HFF-Myc (cell line): Measurements from ENCODE around the gene REX1BD.

ENCODE experiments used
- DNase-seq: peaks from one replicate; pipeline ENCODE4 v3.0.0-alpha.2; 2011; ENCODE audit warnings: low read depth; ENCODE audit errors: extremely low read depth
- H3K4me3 ChIP-seq: replicated peaks from 2 replicates; pipeline ENCODE4 v1.5.1; 2011; ENCODE audit warnings: low read depth, mild to moderate bottlenecking, control low read depth, low read length
- TF ChIP-seq, protein P1 (sequence below): IDR thresholded peaks from 2 replicates; pipeline ENCODE4 v1.5.1; 2012; ENCODE audit warnings: mild to moderate bottlenecking, low read depth, low read length, control low read depth; ENCODE audit errors: missing control alignments

The REX1BD gene

DNA sequence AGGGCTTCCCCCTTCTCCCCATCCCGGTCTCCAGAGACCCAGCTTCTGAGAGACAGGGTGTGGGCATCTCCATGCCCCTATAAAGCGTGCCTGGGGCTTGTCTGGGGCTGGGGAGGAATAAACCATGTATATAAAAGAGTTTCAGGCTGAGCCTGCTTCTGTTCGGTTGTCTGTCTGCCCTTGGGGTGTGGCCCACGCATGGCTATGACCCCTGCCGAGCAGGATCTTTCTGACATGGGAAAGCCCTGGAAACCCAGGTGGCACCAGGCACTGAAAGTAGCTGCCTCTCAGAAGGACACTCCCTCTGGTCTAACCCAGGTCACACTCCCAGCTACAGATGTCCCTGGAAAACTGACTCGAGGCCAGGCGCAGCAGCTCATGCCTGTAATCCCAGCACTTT is 32.3 kb downstream of the REX1BD start:
- H3K4me3 ChIP-seq: no peak overlapping the region
- no peak for DNase-seq
- TF ChIP-seq, protein P1, sequence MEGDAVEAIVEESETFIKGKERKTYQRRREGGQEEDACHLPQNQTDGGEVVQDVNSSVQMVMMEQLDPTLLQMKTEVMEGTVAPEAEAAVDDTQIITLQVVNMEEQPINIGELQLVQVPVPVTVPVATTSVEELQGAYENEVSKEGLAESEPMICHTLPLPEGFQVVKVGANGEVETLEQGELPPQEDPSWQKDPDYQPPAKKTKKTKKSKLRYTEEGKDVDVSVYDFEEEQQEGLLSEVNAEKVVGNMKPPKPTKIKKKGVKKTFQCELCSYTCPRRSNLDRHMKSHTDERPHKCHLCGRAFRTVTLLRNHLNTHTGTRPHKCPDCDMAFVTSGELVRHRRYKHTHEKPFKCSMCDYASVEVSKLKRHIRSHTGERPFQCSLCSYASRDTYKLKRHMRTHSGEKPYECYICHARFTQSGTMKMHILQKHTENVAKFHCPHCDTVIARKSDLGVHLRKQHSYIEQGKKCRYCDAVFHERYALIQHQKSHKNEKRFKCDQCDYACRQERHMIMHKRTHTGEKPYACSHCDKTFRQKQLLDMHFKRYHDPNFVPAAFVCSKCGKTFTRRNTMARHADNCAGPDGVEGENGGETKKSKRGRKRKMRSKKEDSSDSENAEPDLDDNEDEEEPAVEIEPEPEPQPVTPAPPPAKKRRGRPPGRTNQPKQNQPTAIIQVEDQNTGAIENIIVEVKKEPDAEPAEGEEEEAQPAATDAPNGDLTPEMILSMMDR: no peak

DNA sequence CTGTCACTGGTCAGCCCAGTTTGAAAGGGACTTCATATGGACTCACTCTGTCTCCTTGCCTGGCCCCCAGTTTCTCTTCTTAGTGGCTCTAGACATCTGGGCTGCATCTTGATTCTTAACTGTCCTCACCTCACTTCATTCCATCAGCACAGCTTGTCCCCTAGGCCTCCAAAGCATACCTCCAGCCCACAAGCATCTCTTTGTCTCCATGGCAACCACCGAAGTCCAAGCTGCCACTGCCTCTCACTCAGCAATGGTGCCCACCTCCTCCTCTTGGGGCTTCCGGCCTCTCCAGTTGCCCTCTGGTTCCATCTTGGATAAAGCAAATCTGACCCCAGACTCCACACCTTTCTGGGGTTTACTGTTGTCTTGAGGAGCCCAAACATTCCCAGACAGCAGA is 38.3 kb downstream of the REX1BD start:
- H3K4me3 ChIP-seq: no peak overlapping the region
- TF ChIP-seq, protein P1: no peak
- DNase-seq: no peak

DNA sequence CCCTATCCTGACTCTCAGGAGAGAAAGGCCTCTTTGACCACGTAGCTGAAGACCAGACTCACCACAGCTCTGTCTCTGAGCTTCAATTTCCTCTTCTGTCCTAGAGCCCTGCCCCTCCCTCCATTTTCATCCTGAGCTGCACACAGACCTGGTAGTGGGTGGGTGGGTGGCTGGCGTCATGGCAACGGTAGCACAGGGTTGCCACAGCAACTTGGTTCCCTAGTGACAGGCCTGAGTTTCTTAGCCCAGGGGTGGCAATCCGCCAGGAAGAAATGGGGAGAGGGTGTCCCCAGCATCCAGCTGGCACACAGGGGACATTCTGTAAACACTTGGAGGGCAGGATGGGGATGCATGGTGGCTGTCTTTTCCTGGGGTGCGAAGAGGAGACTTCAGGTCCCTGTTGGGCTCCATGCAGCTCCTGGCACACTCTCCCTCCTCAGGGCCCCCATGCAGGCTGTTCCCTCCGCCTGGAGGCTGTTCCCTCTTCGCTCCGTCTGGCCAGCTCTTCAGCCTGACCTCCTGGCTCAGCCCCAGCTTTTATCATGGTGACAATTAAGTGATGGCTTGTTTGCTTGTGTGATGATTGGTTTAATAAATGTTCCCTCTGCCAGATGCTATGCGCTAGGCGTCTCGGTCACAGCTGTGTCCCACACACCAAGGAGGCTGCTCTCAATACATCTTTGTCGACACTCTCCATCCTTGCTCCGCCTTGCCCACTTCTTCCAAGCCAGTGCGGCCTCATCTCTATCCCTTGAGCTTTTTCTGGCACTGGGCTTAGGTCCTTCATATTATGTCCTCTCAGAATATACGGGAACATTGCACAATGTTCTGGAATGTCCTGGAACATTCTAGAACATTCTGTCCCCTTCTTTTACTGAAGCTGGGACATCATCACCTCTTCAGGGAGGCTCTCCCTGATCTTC is 40.8 kb downstream of the REX1BD start:
- DNase-seq: no peak
- TF ChIP-seq, protein P1: no peak
- no peak overlapping the region for H3K4me3 ChIP-seq

DNA sequence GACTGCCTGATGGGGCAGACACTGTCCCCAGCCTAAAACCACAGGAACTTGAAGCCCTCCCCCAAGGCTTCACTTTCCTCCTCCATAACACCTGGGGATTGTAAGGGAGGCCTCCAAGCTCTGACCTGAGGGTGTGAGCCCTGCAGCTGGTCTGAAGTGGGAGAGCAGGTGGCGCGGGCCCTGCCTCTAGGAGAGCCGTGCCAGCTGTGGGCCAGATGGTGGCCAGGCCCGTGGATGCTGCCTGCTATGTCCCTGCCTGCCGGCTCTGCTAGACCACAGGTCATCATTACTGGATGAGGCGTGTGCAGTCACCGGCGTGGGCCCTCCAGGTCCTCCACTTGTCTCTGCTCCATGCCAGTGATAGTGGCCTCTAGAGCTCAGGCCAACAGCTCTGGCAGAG is 44.7 kb downstream of the REX1BD start:
- TF ChIP-seq, protein P1: no peak
- DNase-seq: no peak
- no peak overlapping the region for H3K4me3 ChIP-seq

DNA sequence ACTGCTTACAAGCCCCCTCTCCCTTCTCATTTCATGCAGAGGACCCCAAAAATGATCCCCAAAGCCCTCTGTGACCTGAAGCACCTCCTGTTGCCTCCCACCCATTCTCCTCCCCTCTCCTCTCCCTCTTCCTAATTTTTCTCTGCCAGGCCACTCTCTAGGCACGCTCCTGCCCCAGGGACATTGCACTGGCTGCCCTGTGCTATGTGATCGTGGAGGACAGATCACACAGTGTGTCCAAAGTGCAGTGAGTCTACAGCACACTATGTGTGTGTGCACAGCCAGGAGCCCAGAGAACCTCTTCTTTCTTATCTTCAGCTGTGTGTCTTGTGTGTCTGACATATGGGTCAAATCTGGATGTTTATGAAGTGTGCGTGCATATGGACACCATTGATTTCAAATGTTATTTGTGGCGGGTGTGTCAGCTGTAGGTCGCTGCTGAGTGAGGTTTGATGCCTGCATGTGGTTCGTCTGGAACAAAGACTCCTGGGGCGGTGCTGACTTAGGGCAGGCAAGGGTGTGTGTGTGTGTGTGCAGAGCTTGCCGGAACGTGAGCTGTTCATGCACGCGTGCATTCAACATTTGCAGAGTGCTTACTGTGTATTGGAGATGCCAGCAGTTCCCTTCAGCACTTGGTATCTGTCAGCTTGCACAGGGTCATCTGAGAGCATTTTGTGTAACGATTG is 46.2 kb downstream of the REX1BD start:
- TF ChIP-seq, protein P1: no peak
- peak; percentile 71 for DNase-seq
- no peak overlapping the region for H3K4me3 ChIP-seq

DNA sequence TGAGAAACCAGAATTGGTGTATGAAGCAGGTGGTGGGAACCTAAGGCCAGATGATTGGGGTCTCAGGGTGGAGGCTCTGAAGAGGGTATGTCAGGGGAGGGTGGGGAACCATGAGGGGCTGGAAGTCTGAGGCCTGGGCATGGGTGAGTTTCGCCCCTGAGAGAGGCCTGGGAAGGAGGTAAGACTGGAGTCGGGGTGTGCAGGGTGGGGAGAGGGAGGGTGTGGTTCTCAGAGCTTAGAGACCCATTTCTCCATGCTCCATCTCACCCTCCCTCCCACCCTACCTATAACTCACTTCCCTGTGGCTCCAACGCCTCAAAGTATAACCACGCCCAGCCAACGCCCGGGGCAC is 47.2 kb downstream of the REX1BD start:
- TF ChIP-seq, protein P1: no peak
- no peak for DNase-seq
- no peak overlapping the region for H3K4me3 ChIP-seq
